ENCODE data around the gene SIRPB2.

GRCh38 chr20:1494436-1494835 lies 3.2 kb upstream of the SIRPB2 start:
- TF ChIP-seq CTCF (IDR thresholded peaks at IDR 0.05; ENCODE audit: insufficient read depth, low read length) = no peak
- TF ChIP-seq REST (IDR thresholded peaks at IDR 0.05; ENCODE audit: insufficient replicate concordance, low read depth) = no peak
- TF ChIP-seq POLR2AphosphoS5 (IDR thresholded peaks at IDR 0.05; ENCODE audit: low read depth) = no peak
- TF ChIP-seq SPI1 (IDR thresholded peaks at IDR 0.05; ENCODE audit: borderline replicate concordance, low read depth) = no peak
